GM19324 (cell line): ENCODE data around the gene ARL17B.
A peak's percentile ranks its signal among the peaks of the same experiment; 100 is the strongest.
"Not testable (repeated sequence)": the region's sequence is repeated elsewhere in the genome, so short reads cannot be mapped to it uniquely, and the experiment has no call there.

Experiments used
- ATAC-seq: cut with Tn5 transposase; IDR thresholded peaks from one replicate; pipeline ENCODE4 v1.9.1; 2021; ENCODE audit warnings: mild to moderate bottlenecking, moderate library complexity; ENCODE audit not compliant: unreplicated experiment, low FRiP score

The ARL17B gene

DNA sequence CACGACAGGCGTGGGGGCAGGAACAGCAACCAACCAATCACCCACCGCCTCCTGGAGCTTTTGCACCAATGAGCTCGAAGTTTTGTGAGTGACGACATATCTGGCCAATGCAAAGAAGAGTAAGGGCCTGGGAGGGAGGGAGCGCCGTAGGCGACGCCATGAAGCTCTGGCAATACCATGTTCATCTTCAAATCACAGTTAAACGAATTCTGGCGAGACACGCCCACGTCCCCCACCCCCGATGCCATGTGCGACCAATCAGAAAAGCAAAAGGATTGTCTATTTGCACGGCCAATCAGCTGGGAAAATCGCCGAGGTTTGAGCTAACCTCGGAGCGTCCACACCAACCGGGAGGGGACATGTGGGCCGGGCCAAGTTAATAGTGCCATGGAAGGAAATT lies at the start of gene ARL17B:
Gene ARL17B (minus strand): TSS at position 12 of the 400 bp plus-strand sequence. CDS start 3,369 bp downstream, outside the sequence.
- ATAC-seq, result peak; percentile 86

DNA sequence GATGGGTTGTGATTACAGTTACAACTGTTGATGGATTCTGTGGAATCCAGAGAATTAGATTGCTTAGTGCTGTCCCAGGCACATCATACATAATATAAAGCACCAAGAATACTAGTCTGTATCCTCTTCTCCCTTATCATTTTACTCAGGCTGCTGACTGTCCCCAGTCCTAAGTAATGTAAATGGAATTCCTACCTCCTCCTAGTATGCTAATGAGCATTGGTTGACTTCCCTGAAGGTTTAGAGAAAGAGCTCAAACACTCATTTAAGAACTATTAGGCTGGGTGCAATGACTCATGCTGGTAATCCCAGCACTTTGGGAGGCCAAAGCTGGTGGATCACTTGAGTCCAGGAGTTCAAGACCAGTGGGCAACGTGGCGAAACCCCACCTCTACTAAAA lies 48.3 kb upstream of the ARL17B start:
- ATAC-seq, result not testable (repeated sequence)

DNA sequence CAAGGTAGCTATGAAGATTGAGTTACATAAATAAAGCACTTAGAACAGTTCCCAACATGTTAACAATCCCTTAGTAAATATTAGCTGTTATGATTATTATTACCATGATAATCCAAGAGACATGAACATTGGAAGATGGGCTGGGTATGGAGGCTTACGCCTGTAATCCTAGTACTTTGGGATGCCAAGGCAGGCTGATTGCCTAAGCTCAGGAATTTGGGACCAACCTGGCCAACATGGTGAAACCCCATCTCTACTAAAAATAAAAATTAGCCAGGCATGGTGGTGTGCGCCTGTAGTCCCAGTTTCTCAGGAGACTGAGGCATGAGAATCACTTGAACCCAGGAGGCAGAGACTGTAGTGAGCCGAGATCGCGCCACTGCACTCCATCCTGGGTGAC lies 45.6 kb upstream of the ARL17B start:
- not testable (repeated sequence) for ATAC-seq

DNA sequence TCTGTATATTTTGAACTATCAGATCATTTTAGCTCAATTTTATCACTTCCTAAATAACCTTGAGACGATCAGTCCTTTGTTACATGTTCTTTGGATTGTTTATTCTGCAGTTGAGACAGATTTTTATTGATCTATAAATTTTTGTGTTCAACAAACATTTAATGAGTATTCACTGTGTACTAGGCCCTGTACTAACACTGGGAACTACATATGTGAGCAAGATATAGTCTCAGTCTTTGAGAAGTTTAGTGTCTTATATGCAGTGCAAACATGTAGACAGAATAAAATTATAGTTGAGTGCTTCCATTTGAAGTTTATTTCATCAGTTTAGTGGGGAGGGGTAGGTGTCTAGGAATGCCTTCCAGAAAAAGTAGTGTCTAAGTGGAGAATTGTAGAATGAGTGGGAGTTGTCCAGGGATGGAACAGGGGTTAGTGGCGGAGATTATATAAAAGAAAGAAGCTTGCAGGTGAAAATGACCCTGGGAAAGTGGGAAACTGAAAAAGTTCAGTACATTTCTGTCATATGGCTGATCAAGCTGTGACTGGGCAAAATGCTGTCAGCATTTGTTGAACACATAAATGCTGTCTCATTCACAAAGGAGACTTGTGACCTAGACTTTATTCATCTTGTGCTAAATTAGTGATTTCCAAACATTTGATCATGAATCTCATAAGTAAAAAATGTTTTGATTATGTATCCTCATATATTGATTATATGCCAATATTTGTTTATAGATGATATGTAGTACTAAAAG lies 39.6 kb upstream of the ARL17B start:
- ATAC-seq, result not testable (repeated sequence)

DNA sequence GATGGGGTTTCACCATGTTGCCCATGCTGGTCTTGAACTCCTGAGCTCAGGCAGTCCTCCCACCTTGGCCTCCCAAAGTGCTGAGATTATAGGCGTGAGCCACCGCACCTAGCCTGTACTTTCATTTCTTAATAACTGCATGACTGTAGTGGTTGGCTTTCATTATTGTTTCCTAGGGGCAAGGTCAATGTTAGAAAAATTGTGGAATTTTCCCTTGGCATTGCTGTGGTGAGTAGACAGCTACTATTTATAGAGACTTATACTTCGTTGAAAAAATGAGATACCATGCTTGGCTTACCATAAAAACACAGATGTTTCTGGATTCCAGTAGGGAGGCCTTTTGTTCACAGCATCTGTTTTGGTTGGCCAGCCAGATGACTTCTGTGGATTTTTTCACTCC lies 39.0 kb upstream of the ARL17B start:
- not testable (repeated sequence) for ATAC-seq

DNA sequence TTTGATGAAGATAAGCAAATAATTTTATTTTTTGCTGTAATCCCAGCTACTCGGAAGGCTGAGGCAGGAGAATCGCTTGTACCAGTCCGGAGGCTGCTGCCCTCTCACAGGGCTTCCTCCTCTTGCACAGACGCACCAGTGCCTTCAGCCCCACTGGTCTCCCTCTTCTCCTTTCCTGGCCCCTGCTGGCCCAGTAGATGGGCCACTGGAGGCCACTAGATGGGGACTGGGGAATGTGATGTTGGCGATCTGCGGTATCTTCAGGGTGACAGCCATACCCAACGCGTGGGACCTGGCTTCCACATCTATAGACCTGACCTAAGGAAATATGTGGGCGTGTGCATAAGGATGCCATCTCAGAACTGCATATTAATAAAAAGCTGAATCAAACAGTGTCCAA lies 38.4 kb upstream of the ARL17B start:
- ATAC-seq, result not testable (repeated sequence)

DNA sequence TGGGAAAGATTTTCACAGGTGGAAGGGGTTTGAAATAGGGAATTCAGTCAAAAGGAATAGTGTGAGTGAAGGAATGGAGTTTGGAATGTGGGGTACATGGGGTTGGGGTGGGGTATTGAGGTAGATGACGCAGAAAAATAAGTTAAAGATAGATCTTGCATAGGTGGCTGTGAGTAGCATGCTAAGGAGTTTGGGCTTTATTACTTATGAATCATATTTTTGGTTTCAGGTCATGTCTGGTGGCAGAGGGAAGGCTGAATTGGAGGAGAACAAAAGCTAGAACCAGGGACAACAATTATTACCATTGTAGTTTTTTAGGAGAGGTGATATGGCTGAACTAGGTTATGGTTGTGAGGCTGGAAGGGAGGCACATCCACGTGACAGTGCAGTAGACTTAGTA lies 34.7 kb upstream of the ARL17B start:
- not testable (repeated sequence) for ATAC-seq

DNA sequence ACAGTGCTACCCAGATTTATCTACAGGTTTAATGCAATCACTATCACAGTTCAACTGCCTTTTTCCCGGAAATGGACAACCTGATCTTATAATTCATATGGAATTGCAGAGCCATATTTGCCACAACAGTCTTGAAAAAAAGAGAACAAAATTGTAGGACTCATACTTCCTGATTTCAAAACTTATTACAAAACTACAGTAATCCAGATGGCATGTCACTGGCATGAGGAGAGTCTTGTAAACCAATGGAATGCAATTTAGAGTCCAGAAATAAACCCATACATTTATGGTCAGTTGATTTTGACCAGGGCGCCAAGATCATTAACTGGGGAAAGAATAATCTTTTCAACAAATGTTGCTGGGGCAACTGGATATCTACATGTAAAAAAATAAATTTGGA lies 32.1 kb upstream of the ARL17B start:
- not testable (repeated sequence) for ATAC-seq

DNA sequence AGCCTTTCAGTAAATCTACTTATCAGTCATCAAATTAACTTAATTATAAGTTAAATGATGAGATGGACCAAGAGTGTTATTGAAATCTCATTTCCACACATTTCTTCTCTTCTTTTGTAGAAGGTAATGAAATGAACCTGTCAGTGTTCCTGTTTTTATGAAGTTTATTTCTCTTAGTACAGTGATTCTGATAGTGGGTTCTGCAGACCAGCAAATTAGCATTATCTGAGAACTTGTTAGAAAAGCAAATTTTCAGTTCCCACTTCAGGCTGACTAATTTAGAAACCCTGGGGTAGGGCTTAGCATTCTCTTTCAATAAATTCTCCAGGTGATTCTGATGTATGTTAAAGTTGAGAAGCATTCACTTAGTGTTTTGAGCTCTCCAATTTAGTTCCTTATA lies 23.9 kb upstream of the ARL17B start:
- ATAC-seq, result not testable (repeated sequence)

DNA sequence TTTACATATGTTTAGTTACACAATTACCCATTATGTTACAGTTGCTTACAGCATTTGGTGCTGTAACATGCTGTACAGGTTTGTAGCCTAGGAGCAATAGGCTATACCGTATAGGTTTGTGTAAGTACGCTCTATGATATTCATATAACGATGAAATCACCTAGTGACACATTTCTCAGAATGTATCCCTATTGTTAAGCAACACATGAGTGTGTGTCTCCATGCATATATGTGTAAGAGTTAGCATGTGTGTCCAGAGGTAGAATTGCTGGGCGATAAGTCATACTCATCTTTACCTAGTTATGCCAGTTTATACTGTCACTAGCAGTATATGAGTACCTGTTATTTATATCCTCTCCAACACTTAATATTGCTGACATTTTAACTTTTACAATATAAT lies 21.6 kb upstream of the ARL17B start:
- ATAC-seq, result not testable (repeated sequence)

DNA sequence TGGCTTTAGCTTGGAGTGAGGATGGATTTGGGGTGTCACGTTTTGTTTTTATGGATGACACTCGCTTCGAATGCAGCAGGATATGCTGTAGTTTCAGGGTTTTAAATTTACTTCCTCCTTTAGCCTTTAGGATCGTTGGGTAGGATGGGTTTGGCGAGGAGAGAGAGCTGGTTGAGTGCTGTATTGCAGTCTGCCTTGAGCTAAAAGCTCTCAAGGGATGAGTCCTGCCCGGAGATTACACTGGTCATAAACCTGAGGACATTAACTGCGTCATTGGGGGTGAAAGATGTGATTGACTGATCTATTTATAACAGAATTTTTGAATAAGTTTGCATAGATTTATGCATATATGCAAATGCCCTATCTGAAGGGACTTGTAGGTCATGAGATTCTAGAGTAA lies 11.9 kb upstream of the ARL17B start:
- not testable (repeated sequence) for ATAC-seq

DNA sequence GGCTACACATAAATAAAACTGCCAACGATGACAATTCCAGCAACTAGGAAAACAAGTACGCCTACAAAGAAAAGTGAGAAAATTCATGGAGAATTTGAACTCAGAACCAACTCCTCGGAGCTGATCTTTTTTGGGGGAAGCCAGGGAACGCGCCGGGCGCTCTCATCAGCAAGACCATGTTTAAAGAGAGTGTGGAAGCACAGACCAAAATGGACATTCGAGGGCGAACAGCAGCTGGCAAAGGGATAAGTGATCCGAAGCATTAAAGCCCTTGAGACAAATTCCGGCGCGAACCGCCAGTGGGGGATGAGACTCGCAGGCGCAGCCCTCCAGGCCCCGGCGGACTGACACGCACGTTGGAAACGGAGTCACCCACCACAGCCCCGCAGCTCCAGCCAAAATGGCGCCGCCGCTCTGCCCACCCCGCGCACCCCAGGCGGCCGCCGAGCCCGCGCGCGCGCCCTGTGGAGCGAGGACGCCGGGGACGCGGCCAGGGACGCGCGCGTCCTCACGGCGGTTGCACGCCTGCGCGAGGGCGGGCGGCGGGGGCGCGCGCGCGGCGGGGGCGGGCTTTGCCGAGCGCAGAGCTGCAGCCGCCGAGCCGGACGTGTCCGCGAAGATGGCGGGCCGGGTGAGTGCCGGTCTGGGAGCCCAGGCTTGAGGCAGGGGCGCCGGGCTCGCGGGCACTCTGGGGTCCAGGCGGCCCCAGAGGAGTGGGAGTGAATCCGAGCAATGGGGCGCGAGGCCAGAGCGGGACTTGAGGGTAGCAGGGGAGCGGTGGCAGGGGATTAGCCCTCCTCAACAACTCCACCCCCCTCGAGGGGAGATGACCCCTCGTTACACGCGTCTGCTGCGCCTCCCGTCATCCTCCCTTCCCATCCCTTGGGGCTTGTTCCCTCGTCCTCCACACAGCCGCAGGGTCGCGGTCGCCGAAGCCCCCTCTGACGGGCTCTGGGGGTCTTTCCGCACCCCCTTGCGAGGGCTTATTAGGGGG lies 11.0 kb upstream of the ARL17B start:
- peak; percentile 81 for ATAC-seq

DNA sequence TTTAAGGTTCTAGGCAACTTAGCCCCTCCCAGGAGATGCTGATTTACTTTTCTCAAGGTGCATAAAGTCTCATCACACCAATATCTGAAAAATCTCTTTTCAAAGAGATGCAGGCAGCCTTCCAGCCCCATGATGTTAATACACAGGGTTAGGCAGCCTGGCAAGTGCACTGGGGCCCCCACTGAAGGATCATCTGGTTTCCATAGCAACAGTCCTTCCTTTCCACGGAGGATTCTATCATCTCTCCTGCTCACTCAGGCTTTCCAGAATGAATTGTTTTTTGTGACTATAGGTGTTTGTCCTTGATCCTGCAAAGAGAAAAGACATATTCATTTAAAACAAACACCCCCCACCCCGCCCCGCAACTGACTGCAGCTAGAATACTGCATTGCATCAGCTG lies 6.0 kb upstream of the ARL17B start:
- ATAC-seq, result not testable (repeated sequence)

DNA sequence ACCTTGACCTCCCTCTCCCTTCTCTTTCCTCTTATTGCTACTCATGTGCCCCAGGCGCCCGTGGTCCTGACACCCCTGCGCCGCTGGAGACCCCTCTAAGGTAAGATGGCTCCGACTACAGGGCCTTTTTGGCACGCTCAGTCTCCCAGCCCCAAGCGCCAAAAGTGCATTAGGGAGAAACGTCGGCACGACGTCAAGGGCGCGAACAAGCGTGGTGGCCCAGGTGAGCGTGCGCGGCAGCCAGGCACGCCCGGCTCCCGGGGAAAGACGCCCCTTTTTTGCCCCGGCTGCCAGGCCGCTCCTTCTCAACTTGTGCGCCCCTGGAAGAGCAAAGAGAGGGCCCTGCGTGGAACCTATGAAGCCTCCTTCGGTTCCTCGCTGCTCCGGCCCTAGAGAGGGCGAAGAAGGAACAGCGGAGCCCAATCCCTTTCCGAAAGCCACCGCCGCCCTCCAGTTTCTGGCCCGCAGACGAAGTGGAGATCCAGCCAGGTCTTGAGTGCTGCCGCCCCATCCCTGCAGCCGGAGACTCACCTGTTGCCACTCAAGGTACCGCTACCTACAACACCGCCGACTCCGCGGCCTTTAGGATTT lies 326 bp downstream of the ARL17B start:
- peak; percentile 45 for ATAC-seq

DNA sequence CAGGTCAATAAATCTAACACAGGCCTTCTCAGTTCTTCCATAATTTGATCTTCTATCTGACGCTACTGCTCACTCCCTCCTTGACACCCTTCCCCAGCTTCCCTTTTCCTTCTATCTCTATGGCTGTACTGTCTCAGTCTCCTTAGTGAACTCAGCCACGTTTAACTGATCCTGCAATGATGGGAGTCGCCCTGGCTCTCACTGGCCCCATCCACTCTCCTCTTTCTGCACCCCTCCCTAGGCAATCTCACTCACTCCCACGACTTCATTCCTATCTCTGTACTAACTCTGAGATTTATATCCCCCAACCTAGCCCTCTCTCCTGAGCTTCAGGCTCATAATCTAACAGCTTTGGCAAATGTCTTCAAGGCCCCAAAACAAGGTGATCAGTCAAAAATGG lies 7.7 kb downstream of the ARL17B start:
- not testable (repeated sequence) for ATAC-seq

DNA sequence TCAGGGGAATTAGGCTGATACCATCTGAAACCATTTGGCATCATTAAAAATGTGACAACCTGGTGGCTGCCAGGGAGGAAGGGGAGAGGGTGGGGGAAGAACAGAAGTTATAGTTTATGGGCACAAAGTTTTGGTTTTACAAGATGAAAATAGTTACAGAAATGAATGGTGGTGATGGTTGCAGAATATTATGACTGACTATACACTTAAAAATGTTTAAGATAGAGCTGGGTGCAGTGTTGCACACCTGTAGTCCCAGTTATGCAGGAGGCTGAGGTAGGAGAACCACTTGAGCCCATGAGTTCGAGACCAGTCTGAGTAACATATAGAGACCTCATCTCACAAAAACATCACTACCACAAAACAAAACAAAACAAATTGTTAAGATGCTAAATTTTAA lies 12.5 kb downstream of the ARL17B start:
- ATAC-seq, result not testable (repeated sequence)

DNA sequence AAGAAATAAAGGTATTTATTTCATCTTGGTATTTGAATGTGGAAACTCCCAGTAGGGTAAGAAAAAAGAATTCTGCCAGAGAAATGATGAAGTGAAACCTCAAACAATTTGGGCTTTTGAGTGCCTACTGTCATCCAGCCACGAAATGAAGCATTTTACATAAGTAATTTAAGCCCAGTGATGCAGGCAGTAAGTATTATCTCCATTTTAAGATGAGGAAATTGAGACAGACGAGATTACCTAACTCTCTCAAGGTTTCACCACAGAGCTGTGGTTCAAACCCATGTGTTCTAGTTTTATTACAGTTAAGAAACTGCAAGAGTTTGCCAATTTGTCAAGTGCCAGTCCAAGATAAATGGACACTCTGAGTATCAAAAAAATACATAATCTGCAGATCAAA lies 13.2 kb downstream of the ARL17B start:
- ATAC-seq, result not testable (repeated sequence)

DNA sequence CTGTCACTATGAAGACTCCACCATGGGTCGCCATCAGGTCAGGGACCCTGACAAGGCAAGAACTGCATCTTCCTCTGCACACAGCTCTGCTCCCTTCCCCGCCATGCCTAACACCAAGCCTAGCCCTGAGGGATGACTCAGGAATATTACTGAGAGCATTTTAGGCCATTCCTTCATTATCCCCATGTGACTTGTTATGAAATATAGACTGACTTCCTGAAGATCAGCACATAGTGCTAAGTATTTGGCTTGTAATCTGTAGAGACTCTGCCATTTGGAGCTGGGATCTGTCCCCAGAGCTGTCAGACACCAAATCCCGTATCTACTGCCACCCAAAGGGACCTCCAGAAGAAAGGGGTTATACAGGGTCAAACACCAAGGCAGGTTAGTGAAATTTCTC lies 19.4 kb downstream of the ARL17B start:
- ATAC-seq, result not testable (repeated sequence)

DNA sequence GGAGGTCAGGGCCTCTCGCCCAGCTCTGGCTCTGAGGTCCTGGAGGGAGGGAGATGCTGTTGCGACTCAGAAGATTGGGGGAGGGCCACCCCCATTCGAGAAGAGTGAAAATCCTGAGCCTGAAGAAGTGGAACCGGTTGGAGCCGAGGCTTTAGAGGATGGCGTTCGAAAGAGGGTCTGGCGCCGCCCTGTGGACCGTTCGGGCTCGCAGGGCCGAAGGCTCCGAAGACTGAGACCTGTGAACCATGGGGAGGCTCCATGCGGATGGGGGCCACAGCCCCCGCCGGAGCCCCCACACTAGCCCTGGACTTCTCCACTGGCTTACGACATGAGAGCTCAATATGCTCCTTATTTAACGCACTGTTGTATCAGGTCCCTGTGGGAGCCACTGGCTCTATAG lies 20.3 kb downstream of the ARL17B start:
- ATAC-seq, result not testable (repeated sequence)

DNA sequence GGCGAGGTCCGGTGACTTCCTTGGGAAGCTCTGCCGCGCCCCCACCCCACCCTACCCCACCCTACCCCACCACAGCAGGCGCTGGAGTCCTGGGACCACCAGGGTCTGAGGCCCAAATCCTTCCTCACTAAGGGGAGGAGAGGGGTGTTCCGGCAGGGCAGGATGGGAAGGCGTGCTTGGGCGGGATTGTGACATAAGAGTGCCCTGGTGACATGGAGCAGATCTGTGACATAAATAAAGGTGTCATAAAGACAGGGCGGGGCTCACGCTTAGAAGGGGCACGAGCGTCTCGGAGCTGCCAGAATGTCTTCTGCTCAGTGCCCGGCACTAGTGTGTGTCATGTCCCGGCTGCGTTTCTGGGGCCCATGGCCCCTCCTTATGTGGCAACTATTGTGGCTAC lies 66.7 kb downstream of the ARL17B start, which contains the start of gene LRRC37A:
Gene LRRC37A (plus strand): TSS at position 301 of the 400 bp plus-strand sequence. CDS start 3 bp downstream, at position 304.
- ATAC-seq, result not testable (repeated sequence)

DNA sequence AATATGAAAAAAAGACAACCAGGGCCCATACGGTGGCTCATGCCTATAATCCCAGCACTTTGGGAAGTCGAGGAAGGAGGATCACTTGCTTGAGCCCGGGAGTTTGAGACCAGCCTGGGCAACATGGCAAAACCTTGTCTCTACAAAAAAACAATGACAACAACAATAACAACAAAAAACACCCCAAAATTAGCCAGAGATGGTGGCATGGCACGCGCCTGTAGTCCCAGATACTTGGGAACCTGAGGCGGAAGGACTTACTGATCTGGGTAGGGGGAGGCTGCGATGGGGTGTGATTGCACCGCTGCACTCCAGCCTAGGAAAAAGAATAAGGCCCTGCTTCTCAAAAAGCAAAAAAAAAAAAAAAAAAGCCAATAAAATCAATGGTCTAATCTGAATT lies 69.9 kb downstream of the ARL17B start:
- ATAC-seq, result peak; percentile 22
